Brain pericyte (primary cell): ENCODE measurements around the gene SHD.

Experiments
- DNase-seq: peaks from one replicate; pipeline ENCODE4 v3.0.0-alpha.2; 2012; ENCODE audit warnings: low read depth, low spot score

The SHD gene

GRCh38 chr19:4298810-4299550 lies 19.9 kb downstream of the SHD start:
- DNase-seq, result no peak

DNA sequence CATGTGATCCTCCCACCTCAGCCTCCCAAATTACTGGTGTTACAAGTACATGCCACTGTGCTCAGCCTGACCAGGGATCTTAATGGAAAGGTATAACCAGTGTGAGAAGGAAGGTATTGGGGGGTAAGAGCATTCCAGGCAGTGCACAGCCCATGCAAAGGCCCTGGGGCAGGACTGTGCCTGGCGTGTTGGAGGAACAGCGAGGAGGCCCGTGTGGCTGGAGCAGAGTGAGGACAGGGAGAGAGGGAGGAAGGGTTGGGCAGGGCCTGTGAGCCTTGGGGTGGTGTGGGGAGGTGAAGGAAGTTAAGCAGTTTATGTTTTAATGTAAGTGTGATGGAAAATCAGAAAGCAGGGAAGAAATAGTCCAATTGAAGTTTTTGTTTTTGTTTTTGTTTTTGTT lies 21.5 kb downstream of the SHD start:
- DNase-seq, result no peak

GRCh38 chr19:4301590-4302242 lies 22.6 kb downstream of the SHD start:
- no peak for DNase-seq

DNA sequence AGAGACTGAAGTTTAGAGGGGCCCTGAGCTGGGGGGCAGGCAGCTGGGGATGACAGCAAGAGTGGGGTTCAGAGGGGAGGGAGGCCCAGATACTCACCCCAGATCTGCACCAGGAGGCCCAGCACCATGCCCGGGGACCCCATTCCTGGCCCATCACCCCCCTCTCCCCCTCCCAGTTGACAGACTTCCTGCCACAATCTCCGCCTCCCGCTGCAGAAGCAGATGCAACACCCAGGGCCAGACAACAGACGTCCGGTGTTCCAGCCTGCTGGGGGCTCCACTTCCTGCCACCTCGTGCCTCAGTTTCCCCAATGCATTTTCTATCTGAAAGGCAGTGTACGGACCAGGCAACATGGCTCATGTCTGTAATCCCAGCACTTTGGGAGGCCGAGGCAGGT lies 23.2 kb downstream of the SHD start, which contains the start of gene TMIGD2:
Gene TMIGD2 (minus strand): TSS at position 147 of the 398 bp plus-strand sequence. CDS start 4 bp downstream, at position 143.
- DNase-seq, result no peak

DNA sequence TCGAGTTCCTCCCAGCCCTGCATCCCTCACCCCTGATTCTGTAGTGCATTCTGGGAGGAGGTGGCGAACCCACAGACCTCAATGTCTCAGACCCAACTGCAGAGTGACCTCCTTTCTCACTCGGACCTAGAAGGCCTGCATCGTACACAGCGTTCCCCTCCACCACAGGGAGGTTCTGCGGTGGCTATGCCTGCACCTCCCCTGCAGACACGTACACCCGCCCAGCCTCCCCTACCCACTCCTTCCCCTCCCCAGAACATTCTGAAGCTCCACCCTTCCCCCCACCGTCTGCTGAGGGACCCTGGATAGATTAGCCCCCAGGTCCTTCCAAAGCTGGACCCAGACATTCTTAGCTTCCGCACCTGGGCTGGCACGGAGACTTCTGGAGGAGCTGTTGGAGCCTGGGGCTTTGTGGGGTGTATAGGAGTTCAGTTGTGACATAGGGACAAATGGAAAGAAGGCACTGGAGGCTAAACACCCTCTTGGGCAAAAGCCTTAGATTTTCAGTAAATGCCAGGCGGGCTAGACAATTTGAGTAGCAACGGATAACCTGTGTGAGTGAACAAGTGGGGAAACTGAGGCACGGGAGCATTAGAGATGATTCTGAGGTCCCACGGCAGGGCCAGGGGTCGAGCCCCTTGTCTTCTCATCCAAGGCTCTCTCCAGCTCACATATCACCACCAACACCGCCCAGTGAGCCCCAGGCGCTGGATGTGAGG lies 24.9 kb downstream of the SHD start:
- no peak for DNase-seq

- DNase-seq, result no peak
Observed at GRCh38 chr19:4304538-4305256, 25.6 kb downstream of the SHD start, which contains the start of gene FSD1. FSD1 (plus strand) TSS chr19:4304598; CDS start chr19:4304747, 149 bp downstream.

DNA sequence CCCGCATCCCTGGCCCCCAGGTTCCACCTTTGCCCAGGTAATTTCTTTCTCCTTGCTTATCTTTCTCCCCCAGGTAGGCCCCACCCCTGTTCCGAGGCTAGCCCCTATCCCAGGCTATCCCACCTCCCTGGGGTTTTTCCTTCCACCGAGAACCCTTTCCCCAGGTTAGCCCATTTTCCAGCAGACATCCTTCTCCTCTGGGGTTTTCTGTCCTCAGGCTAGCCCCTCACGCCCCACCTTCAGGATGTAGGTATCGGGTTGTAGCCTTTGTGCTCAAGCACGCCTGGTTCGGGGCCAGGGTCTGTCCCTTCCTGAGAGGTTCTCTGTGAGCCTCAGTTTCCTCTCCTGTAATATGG lies 26.2 kb downstream of the SHD start:
- no peak for DNase-seq

GRCh38 chr19:4305659-4306058 lies 26.6 kb downstream of the SHD start:
- DNase-seq, result no peak

- no peak for DNase-seq
Observed at GRCh38 chr19:4310247-4311121, 31.4 kb downstream of the SHD start.

GRCh38 chr19:4313847-4314490 lies 34.9 kb downstream of the SHD start:
- DNase-seq, result no peak

GRCh38 chr19:4316956-4317355 lies 37.9 kb downstream of the SHD start:
- no peak for DNase-seq

DNA sequence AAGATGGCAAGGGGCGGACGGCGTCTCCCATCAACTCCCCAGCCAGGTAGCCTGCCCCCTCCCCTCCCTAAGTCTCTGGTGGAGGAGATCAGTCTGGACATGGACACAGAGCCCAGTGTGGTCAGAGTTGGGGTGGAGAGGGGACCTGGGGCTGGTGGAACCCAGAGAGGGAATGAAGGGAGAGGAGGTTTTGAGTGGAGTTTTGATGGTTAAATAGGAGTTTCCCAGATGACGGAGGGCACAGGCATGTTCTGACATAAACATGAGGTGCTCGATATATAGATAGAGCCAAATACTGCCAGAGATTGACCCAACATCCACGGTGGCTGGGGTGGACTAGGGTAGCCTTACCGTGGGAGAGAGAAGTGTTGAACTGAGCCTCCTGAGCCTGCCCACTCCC lies 39.4 kb downstream of the SHD start:
- DNase-seq, result no peak

DNA sequence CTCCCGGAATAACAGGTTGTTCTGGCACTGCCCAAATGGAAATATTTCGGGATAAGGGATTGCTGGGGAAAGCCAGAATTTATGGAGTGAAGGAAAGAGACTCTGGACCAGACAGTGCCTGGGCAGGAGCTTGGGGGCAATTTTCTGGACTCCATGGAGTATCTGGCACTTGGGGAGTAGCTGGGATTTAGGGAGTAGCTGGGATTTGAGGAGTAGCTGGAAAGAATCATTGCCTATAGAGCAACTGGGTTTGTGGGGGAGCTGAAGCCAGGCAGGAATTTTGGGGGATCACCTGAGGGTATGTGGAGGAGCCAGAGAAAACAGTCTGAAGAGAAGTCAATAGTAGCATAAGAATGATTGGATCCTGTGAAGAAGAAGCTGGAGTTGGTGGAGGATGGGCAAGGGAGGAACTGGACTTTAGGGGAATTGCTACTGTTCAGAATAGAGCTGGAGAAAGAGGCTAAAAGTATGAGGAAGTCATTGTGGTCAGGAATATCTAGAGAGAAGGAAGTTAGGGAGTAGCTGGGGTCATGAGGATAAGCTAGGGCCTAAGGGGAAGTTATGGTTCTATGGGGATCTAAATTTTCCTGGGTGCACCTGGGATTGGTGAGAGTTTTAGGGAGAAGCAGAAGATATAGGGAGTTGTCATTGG lies 40.1 kb downstream of the SHD start:
- no peak for DNase-seq

DNA sequence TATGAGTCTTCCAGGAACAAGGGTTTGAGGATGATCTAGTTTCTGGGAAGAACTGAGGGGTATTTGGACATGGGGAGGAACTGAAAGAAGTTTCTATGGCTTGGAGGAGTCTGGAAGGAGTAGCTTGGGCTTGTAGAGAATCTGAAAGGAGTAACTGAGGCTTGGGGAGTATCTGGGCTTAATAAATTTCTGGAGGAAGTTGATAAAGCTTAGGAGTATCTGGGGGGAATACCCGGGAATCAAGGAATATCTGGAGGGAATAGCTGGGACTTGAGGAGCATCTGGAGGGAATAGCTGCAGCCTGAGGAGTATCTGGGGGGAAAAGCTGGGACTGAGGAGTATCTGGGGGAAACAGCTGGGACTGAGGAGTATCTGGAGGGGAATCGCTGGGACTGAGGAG lies 41.4 kb downstream of the SHD start:
- DNase-seq, result no peak

DNA sequence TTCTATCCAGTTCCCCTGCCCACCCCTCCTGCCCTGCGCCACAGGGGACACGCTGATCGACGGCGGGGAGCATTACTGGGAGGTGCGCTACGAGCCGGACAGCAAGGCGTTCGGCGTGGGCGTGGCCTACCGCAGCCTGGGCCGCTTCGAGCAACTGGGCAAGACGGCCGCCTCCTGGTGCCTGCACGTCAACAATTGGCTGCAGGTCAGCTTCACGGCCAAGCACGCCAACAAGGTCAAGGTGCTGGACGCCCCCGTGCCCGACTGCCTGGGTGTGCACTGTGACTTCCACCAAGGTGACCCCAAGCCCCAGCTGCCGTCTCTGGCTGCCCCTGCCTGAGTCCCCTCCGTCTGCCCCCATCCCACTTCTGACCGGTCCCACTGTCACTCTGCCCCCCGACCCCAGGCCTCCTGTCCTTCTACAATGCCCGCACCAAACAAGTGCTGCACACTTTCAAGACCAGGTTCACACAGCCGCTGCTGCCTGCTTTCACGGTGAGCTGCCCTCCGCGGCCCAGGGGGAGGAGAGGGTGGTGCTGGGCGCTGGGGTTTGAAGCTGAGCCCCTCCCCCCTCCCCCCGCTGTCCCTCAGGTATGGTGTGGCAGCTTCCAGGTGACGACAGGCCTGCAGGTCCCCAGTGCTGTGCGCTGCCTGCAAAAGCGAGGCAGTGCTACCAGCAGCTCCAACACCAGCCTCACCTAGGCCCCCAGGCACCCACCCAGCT lies 44.0 kb downstream of the SHD start:
- no peak for DNase-seq

- no peak for DNase-seq
Observed at GRCh38 chr19:4323692-4324091, 44.6 kb downstream of the SHD start.

DNA sequence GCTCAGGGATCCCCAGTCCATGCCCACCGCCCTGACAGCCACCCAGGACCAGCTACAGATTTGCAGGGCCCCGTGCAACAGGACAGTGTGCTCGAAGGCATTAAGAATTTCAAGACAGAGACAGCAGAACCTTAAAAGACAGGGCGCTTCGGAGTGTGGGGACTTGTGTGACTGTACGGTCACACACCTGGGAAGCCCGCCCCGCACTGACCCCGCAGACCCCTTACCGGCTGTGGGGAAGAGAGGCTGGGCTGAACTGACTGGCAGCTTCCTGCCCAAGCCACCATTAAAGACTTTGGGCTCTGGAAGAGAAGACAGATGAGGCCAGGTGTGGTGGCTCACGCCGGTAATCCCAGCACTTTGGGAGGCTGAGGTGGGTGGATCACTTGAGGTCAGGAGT lies 45.2 kb downstream of the SHD start:
- DNase-seq, result no peak

DNA sequence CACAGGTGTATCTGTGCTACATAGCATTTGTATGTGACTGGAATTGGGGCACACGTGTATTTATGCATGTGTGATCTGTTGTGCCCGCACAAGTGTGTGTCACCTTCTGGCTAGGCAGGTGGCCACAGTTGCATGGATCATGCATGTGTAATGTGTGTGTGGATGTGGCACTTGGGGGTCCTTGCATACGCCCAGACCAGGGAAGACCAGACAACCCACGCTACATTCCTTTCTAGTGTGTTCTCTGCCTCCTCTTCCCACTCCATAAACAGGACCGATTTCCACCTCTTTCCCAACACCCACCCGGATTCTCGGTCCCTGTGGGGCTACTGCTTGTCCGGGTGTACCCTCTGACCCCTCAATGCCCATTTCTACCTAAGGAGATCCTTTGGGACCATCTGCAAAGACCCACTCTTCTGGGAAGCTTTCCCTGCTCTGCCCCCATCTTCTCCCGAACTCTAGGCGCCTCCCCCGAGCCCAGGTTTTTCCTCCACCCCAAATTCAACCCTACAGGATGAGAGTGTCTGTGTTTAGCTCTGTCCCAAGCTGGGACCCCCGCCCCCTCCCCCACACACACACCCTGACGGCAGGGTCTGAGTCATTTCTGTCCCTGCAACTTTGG lies 47.3 kb downstream of the SHD start:
- DNase-seq, result no peak

GRCh38 chr19:4326837-4327251 lies 47.8 kb downstream of the SHD start:
- DNase-seq, result no peak
